Measurements from ENCODE around the gene CDH23.

CDH23 gene

DNA sequence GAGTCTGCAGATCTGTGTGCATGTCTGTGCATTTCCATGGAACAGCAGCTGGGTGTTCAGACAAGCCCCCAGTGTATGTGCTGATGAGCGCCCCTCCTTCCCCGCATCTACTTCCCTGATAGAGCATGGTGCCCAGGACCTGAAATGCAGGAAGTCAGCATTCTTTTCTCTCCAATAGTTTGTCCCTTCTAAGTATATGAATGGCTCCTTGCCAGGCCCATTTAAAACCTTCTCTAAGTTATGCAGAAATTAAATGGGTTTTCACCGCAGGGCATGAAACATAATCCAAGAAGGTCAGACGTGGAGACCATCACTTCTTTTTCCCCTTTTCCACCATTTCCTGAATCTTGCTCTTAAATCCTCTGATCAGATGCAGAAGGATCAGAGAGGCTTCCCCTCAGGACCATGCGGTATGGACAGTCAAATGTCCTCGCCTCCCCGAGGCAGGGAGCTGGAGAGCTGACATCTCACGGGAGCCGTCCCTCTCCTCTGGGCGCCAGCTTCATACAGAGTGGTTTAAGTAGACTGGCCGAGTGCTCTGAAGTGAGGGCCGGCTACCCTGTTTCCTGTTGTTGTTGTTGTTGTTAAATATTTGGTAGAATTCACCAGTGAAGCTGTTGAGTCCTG lies 167.6 kb downstream of the CDH23 start:
- no peak overlapping the region for H3K4me3 ChIP-seq (ENCODE audit: low read depth, low read length)
- TF ChIP-seq, protein P1, sequence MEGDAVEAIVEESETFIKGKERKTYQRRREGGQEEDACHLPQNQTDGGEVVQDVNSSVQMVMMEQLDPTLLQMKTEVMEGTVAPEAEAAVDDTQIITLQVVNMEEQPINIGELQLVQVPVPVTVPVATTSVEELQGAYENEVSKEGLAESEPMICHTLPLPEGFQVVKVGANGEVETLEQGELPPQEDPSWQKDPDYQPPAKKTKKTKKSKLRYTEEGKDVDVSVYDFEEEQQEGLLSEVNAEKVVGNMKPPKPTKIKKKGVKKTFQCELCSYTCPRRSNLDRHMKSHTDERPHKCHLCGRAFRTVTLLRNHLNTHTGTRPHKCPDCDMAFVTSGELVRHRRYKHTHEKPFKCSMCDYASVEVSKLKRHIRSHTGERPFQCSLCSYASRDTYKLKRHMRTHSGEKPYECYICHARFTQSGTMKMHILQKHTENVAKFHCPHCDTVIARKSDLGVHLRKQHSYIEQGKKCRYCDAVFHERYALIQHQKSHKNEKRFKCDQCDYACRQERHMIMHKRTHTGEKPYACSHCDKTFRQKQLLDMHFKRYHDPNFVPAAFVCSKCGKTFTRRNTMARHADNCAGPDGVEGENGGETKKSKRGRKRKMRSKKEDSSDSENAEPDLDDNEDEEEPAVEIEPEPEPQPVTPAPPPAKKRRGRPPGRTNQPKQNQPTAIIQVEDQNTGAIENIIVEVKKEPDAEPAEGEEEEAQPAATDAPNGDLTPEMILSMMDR (IDR thresholded peaks at IDR 0.05; ENCODE audit: borderline replicate concordance, insufficient read depth, low read depth, low read length) = no peak

- H3K4me3 ChIP-seq (ENCODE audit: low read depth, low read length) = no peak overlapping the region
- TF ChIP-seq, protein P1 (IDR thresholded peaks at IDR 0.05; ENCODE audit: borderline replicate concordance, insufficient read depth, low read depth, low read length) = no peak
Measured at GRCh38 chr10:71565284-71566000, 168.7 kb downstream of the CDH23 start.

DNA sequence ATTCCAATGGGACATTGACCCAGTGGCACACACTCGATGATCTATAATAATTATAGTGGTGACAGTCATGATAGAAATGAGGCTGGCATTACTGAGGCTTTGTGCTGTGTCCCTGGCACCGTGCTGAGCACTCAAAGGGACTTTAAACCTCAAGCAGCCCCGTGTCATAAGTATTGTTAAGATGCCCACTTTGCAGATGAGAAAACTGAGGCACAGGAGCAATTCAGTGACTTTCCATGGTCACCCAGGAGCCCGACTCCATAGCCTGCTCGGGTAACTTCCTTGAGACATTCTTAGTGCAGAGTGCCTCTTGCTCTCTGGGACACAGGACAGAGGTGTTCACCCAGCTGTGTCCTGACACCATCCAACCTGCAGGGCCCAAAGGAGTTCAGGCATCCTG lies 170.3 kb downstream of the CDH23 start:
- TF ChIP-seq, protein P1 (IDR thresholded peaks at IDR 0.05; ENCODE audit: borderline replicate concordance, insufficient read depth, low read depth, low read length) = no peak
- no peak overlapping the region for H3K4me3 ChIP-seq (ENCODE audit: low read depth, low read length)

DNA sequence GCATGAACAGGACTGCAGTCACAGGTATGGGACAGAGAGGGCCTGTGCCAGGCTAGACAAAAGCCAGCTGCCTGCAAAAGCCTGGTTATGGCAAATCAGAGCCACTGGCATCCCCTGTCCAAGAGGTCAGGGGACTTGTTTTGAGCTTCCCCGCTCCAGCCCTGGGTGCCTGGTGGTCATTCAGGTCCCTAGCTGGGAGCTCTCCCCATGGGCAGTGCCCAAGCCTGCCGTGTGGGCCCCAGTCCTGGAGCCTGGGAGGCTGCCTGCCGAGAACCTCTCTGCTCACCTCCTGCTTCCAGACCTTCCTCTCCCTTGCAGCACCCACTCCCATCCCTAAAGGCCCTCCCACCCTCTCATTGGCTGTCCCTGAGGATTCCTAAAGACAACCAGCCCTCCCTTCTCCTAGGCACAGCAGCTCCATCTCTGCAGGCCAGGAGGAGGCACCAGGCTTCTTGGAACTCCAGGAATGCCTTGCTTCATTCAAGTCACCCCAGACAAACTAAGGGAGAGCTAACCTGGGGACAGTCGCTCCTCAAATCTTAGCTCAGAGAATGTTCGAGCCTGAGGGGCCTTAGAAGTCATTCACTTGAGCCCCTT lies 172.3 kb downstream of the CDH23 start:
- H3K4me3 ChIP-seq (ENCODE audit: low read depth, low read length) = no peak overlapping the region
- TF ChIP-seq, protein P1 (IDR thresholded peaks at IDR 0.05; ENCODE audit: borderline replicate concordance, insufficient read depth, low read depth, low read length) = no peak

DNA sequence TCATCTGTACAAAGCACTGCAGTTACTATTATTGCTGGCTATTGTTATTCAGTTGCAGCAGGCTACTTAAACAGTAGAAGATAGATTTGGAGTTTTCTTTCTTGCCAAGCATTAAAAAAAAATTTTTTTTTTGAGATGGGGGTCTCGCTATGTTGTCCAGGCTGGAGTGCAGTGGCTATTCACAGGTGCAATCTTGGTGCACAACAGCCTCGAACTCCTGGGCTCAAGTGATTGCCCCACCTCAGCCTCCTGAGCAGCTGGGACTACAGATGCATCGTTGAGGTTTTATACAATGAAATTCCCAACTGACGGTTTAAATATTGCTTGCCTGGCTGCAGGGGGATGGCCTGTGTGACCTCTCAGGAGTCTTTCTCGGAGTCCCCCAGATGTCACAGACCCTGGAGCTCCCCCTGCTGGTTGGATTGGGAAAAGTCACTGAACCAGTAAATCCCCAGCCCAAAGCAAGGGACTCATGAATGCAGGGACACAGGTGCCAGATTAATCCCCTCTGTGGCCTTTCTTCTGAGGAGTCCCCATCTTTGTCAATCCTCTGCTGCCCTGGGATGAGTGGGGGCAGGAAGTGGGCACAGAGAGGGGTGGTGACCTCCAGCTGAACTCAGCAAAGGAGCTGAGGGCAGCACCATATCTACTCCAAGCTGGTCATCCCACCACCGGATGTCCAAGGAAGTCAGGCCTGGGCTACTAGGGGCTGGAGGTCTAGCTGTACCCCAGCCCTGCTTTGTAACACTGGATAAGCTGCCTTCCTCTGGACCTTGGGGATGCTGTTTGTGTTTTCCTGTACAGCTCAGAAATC lies 173.3 kb downstream of the CDH23 start:
- no peak overlapping the region for H3K4me3 ChIP-seq (ENCODE audit: low read depth, low read length)
- TF ChIP-seq, protein P1 (IDR thresholded peaks at IDR 0.05; ENCODE audit: borderline replicate concordance, insufficient read depth, low read depth, low read length) = peak; percentile 78

GRCh38 chr10:71571460-71572175 lies 174.9 kb downstream of the CDH23 start:
- TF ChIP-seq, protein P1 (IDR thresholded peaks at IDR 0.05; ENCODE audit: borderline replicate concordance, insufficient read depth, low read depth, low read length) = no peak
- H3K4me3 ChIP-seq (ENCODE audit: low read depth, low read length) = no peak overlapping the region

Data from GM12875 (cell line).